Measurements from ENCODE around the gene EFNA1. TPM values are rescaled to one million over a fixed set of nuclear protein-coding genes. Genes with fewer than 3 reads are reported as not detected.

EFNA1 gene
- total and polyA plus RNA-seq, 2 of the 8 experiments (the other 6 are each of a cell fraction or from before 2014, with no cell fraction given), result 4.9 to 14.6 TPM

DNA sequence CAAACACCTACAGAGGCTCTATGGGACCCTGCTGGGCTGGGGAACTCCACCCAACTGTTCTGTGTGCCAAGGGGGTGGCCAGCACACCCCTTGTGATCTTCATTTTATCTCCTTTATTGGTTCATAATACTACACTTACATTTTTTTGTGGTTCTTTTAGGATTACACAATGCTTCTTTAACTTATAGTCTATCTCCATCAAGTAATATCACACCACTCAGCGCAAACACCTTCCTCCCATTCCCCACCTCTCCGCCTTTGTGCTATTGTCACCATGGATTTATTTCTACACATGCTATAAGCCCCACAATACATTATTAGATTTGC, 33.1 kb upstream of the EFNA1 start:
- H3K27ac ChIP-seq (ENCODE audit: low read depth, low read length), result no peak overlapping the region
- no peak overlapping the region for H4K5ac ChIP-seq (ENCODE audit: insufficient read length, low read depth, low read length)
- no peak overlapping the region for H2BK20ac ChIP-seq (ENCODE audit: low read length)
- no peak overlapping the region for H3K9ac ChIP-seq (replicated peaks in 1 of 4; ENCODE audit: extremely low read depth in 1 of 4, low read depth in 3 of 4, low read length in 3 of 4)
- H4K8ac ChIP-seq (ENCODE audit: extremely low read depth, insufficient read depth, low read length), result no peak overlapping the region
- peaks cover 0 to 10% (median 8%) of the 10 kb centered on the region in 4 experiments; a peak in 5 of 7 replicates for H3K4me1 ChIP-seq (replicated peaks in 1 of 4; ENCODE audit: control insufficient read depth in 3 of 4, insufficient read depth in 4 of 4, low read length in 3 of 4)
- H3K4ac ChIP-seq (replicated peaks; ENCODE audit: insufficient read length, low read depth, low read length), result no peak overlapping the region
- no peaks in the 10 kb centered on the region for H3K9me3 ChIP-seq (ENCODE audit: insufficient read depth in 2 of 2, low read depth in 1 of 2, low read length in 1 of 2)
- no peak overlapping the region for H3K4me3 ChIP-seq (ENCODE audit: extremely low read depth in 1 of 4, insufficient read depth in 2 of 4, low read depth in 3 of 4, low read length in 4 of 4)
- no peak overlapping the region for H3K18ac ChIP-seq (ENCODE audit: extremely low read depth, low read length)
- no peaks in the 10 kb centered on the region for H3K23me2 ChIP-seq (ENCODE audit: low read depth, low read length)
- H3K4me2 ChIP-seq (ENCODE audit: insufficient read depth in 1 of 2, low read depth in 2 of 2, low read length in 2 of 2), result 0 out of 4 replicates have a peak overlapping the region, but pooled peaks have one; percentile 19 to 30
- H2AK5ac ChIP-seq (ENCODE audit: low read depth, low read length), result no peak overlapping the region
- no peaks in the 10 kb centered on the region for H3K36me3 ChIP-seq (ENCODE audit: control insufficient read depth in 2 of 4, insufficient read depth in 4 of 4, low read length in 3 of 4)
- no peak overlapping the region for H2BK12ac ChIP-seq (ENCODE audit: low read depth, low read length)
- POLR2A ChIA-PET (ENCODE audit: partially characterized antibody), result interaction anchor here (0.6 to 0.8 kb wide), 2 partner anchors 77 to 100 kb away, joined by 3 read pairs; no protein-coding TSS in a partner anchor
- DNase-seq (ENCODE audit: low read depth in 1 of 2, low spot score in 2 of 2) (no peak), FAIRE-seq (no peak)
- peaks cover 0 to 10% (median 2%) of the 10 kb centered on the region in 4 experiments; a peak in 2 of 7 replicates for H3K27me3 ChIP-seq (replicated peaks in 1 of 4; ENCODE audit: control insufficient read depth in 3 of 4, extremely low read depth in 1 of 4, insufficient read depth in 3 of 4, low read length in 3 of 4)
- CTCF ChIA-PET (ENCODE audit: partially characterized antibody), result interaction anchor here (0.7 to 6.9 kb wide), 10 partner anchors 9 to 128 kb away, joined by 3 to 101 read pairs (median 5); partner anchors contain the start of gene KRTCAP2
- H2BK5ac ChIP-seq (ENCODE audit: low read depth, low read length), result no peak overlapping the region
- no peak overlapping the region for H2BK15ac ChIP-seq (ENCODE audit: low read length)
- no peak for TF ChIP-seq NANOG (IDR thresholded peaks at IDR 0.05; ENCODE audit: insufficient read depth, low read depth, low read length, poor library complexity, severe bottlenecking)
- H2BK120ac ChIP-seq (replicated peaks; ENCODE audit: low read depth, low read length), result no peak overlapping the region
- no peak overlapping the region for H3K23ac ChIP-seq (ENCODE audit: insufficient read length)
- no peak overlapping the region for H3K14ac ChIP-seq (ENCODE audit: insufficient read length)
- no peaks in the 10 kb centered on the region for H3K79me2 ChIP-seq (ENCODE audit: control insufficient read depth in 1 of 2, insufficient read depth in 2 of 2, low read length in 2 of 2)
- H4K91ac ChIP-seq (replicated peaks; ENCODE audit: insufficient read length, low read length), result no peak overlapping the region
- no peak overlapping the region for H3K56ac ChIP-seq (replicated peaks; ENCODE audit: insufficient read length, low read depth, low read length)
- no peaks in the 10 kb centered on the region for H3K79me1 ChIP-seq (ENCODE audit: low read depth, low read length)
- H4K20me1 ChIP-seq (replicated peaks in 1 of 2; ENCODE audit: control insufficient read depth in 1 of 2, insufficient read depth in 2 of 2, low read length in 2 of 2), result no peaks in the 10 kb centered on the region
- no peak overlapping the region for H2AFZ ChIP-seq (ENCODE audit: low read length)
- WGBS, 2 experiments (ENCODE audit: extremely low coverage in 1 of 2, insufficient coverage in 1 of 2, insufficient read length in 1 of 2, insufficient replicate concordance in 2 of 2, low coverage in 1 of 2, low lambda C conversion rate in 2 of 2, missing lambda C conversion rate in 1 of 2), result 87% methylated on average over 2 of the region's 2 CpGs; no CpG with 5 or more reads in 1 of the 2 experiments

Data from H1 (cell line).